ENCODE results near the gene MRPL40.

MRPL40 gene

DNA sequence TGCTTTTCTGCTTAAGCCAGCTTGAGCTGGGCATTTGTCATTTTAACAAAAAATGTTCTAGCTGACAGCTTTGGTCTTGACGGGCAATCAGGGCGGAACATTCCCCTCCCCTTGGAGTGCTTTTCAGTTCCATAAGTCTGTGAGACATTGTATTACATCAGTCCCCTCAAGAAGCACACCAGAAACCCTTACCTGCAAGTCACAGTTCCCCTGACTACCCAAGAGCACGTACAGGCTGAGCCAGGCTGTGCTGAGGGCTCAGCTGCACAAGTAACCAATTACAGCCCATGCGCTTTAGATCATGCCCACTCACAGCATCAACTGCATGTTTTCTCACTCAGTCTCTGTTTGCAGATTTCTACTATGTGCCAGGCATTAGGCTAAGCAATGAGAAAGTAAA is 19.9 kb upstream of the MRPL40 start:
- Histone ChIP-seq H3K27me3 (no peaks in the 10 kb centered on the region), H3K4me1 (peaks cover 0 to 9% (median 0%) of the 10 kb centered on the region in 10 experiments; a peak in 5 of 20 replicates)
- no peak for TF ChIP-seq Cebpa-rat (IDR thresholded peaks at IDR 0.05)

DNA sequence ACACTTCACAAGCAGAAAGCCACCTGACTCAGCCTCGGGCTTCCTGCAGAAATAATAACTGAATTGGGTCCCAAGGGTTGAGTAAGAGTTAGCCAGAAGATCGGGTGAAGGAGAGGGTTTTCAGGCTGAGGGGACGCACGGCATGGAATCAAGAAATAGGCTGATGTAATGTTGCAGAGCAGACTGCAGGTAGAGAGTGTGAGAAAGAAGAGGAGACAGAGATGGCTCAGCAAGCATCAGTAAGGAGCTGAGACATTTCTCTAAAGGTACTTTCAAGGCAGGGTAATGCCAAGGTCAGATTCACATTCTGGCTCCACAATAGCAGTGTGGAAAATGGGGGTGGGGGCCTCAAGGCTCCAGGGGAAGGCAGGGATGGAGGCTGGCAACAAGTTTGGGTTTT is 19.4 kb upstream of the MRPL40 start:
- H3K36me3 ChIP-seq: peaks cover 45 to 84% (median 75%) of the 10 kb centered on the region in 11 experiments

More for the DNA sequence above, 19.9 kb upstream of the MRPL40 start:
- Histone ChIP-seq H4K20me1 (peaks cover 57 to 98% (median 82%) of the 10 kb centered on the region in 11 experiments), H3K9me3 (replicated peaks in 1 of 11) (peaks cover 0 to 14% (median 10%) of the 10 kb centered on the region in 11 experiments; a peak in 19 of 22 replicates), H3K36me3 (peaks cover 49 to 84% (median 75%) of the 10 kb centered on the region in 11 experiments), H3K27ac (no peak overlapping the region), H3K4me3 (no peak overlapping the region), H3K9ac (no peak overlapping the region), H3K4me2 (no peak overlapping the region)

DNA sequence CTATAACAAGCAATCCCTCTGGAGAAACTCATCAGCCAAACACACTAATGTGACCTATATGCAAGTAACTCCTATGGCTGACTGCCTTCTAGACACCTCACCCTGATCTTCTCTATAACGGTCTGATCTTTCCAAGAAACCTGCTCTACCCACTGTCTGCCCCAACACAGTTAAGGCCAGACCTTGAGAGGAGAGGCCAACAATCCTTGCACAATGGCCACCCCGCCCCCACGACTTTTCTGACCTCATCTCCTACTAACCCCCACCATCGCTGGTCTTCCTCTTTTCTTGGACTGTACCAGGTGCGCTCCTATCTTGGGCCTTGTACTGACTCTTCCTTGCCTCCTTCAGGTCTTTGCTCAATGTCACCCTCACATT is 13.3 kb upstream of the MRPL40 start:
- peak overlapping the region in 6 of 11 experiments; percentile 13 to 59 (median 48); a peak in 7 of 22 replicates for H3K9ac ChIP-seq
- peak in 2 of 11 experiments; percentile 11 to 14; a peak in 1 of 22 replicates for TF ChIP-seq Cebpa-rat (IDR thresholded peaks at IDR 0.05)
- H3K4me1 ChIP-seq: peaks cover 17 to 34% (median 27%) of the 10 kb centered on the region in 10 experiments
- no peak overlapping the region for H3K4me3 ChIP-seq
- H3K27me3 ChIP-seq: no peaks in the 10 kb centered on the region
- peak overlapping the region; percentile 46 to 69 (median 56) for H3K4me2 ChIP-seq
- peaks cover 15 to 43% (median 31%) of the 10 kb centered on the region in 11 experiments for H3K36me3 ChIP-seq
- peaks cover 0 to 18% (median 15%) of the 10 kb centered on the region in 11 experiments; a peak in 19 of 22 replicates for H3K9me3 ChIP-seq (replicated peaks in 1 of 11)
- H4K20me1 ChIP-seq: peaks cover 62 to 100% (median 90%) of the 10 kb centered on the region in 11 experiments
- H3K27ac ChIP-seq: peak overlapping the region in 8 of 11 experiments; percentile 3 to 83 (median 68); a peak in 15 of 22 replicates

More for the DNA sequence above, 19.4 kb upstream of the MRPL40 start:
- Histone ChIP-seq H3K27ac (no peak overlapping the region), H3K4me2 (no peak overlapping the region), H4K20me1 (peaks cover 53 to 98% (median 82%) of the 10 kb centered on the region in 11 experiments), H3K9me3 (replicated peaks in 1 of 11) (peaks cover 0 to 18% (median 14%) of the 10 kb centered on the region in 11 experiments; a peak in 19 of 22 replicates), H3K27me3 (no peaks in the 10 kb centered on the region), H3K4me3 (no peak overlapping the region), H3K9ac (no peak overlapping the region), H3K4me1 (peaks cover 0 to 9% (median 0%) of the 10 kb centered on the region in 10 experiments; a peak in 5 of 20 replicates)
- TF ChIP-seq Cebpa-rat (IDR thresholded peaks at IDR 0.05): no peak

DNA sequence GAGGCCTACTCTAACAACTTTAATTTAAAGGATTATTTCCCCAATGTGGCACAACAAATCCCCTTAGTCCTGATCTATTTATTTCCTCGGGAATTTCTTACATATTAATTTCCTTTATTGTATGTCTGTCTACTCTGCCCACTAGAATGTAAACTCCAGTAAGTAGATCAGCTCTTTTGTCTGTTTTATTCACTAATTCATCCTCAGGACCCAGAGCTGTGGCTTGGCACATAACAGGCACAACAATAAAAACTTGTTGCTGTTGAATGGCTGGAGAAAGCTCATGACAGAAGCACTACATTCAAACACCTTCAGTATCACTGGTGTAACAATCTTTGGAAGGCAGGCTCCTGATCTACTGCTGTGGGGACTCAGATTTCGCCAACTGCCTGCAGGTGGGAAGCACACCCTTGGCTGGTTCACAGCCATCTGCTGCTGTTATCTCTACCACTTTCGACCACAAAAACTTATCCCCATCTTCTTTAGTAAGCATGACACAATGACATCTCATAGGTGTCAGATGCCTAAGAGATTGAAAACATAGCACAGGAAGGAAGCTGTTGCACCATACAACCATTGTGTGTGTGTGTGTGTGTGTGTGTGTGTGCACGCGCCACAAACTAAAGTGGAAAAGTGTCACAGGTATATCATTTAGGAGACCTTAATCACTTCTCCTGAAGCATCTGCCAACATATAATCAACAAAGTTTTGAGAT is 12.7 kb upstream of the MRPL40 start:
- H3K4me1 ChIP-seq: peaks cover 17 to 40% (median 27%) of the 10 kb centered on the region in 10 experiments

DNA sequence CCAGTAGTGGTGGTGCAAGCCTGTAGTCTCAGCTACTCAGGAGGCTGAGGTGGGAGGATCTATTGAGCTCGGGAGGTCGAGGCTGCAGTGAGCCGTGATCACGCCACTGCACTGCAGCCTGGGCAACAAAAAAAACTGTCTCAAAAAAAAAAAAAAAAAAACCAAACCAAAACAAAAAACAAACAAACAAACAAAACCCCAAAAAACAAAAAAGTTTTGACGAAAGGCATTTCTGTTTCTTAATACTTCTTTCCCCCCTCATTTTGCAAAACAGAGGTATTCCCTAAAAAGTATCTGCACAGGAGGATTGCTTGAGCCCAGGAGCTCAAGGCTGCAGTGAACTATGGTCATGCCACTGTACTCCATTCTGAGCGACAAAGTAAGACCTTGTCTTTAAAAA is 12.0 kb upstream of the MRPL40 start:
- H3K4me3 ChIP-seq: no peak overlapping the region
- peak overlapping the region in 5 of 11 experiments; percentile 2 to 59 (median 53); a peak in 5 of 22 replicates for H3K9ac ChIP-seq
- no peaks in the 10 kb centered on the region for H3K27me3 ChIP-seq
- H3K4me2 ChIP-seq: peak overlapping the region in 10 of 11 experiments; percentile 46 to 69 (median 56); a peak in 18 of 22 replicates
- H3K4me1 ChIP-seq: peaks cover 17 to 44% (median 27%) of the 10 kb centered on the region in 10 experiments
- peaks cover 66 to 100% (median 90%) of the 10 kb centered on the region in 11 experiments for H4K20me1 ChIP-seq
- H3K9me3 ChIP-seq (replicated peaks in 1 of 11): peaks cover 0 to 18% (median 15%) of the 10 kb centered on the region in 11 experiments; a peak in 19 of 22 replicates
- peak overlapping the region in 8 of 11 experiments; percentile 35 to 83 (median 68); a peak in 11 of 22 replicates for H3K27ac ChIP-seq
- TF ChIP-seq Cebpa-rat (IDR thresholded peaks at IDR 0.05): no peak
- peaks cover 25 to 49% (median 38%) of the 10 kb centered on the region in 11 experiments for H3K36me3 ChIP-seq

More for the DNA sequence above, 12.7 kb upstream of the MRPL40 start:
- Histone ChIP-seq H3K36me3 (peaks cover 18 to 43% (median 34%) of the 10 kb centered on the region in 11 experiments), H3K27me3 (no peaks in the 10 kb centered on the region), H4K20me1 (peaks cover 62 to 100% (median 90%) of the 10 kb centered on the region in 11 experiments), H3K27ac (peak overlapping the region in 8 of 11 experiments; percentile 35 to 83 (median 68); a peak in 16 of 22 replicates), H3K9me3 (replicated peaks in 1 of 11) (peaks cover 0 to 18% (median 15%) of the 10 kb centered on the region in 11 experiments; a peak in 19 of 22 replicates), H3K4me3 (no peak overlapping the region), H3K9ac (peak overlapping the region in 7 of 11 experiments; percentile 2 to 59 (median 44); a peak in 9 of 22 replicates), H3K4me2 (peak overlapping the region; percentile 46 to 69 (median 56))
- peak in 3 of 11 experiments; percentile 13 to 50 (median 46); a peak in 4 of 22 replicates for TF ChIP-seq Cebpa-rat (IDR thresholded peaks at IDR 0.05)

DNA sequence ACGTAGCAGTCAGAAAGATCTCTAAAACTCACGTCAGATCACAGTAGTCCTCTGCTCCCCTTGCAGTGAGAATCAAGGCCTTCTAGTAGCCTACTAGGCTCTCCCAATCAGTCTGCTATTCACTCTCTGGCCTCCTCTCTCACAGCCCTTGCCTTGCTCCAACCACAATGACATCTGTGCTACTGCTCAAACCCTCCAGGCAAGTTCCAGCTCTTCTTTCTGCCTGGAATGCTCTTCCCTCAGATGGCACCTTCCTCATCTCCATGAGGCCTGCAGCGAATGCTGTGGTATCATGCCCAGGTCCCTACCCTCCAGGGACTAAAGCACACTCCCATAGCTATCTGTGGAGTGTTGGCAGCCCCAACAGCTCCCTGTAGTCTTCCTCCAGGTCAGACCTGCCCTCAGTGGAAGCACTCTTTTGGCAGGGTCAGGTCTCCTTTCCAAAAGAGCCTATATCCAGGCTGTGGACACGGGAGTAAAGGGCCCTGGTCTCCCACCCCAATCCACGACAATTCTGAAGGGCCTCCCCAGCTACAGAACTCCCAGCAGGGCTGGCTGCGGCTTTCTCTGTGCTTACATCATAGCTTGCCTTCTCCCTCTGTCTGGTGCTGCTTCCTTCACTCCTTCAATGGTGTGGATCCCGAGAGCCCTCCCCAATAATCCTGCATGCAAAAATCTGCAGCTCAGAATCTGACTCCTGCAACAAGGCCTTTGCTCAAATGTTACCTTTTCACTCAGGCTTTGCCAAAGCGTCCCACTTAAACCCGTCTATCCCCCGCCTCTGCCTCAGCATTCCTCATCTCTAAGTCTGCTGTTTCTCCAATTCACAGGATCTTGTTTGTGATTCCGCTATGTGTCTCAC is 9.7 kb upstream of the MRPL40 start:
- Histone ChIP-seq H4K20me1 (peaks cover 85 to 100% (median 95%) of the 10 kb centered on the region in 11 experiments), H3K4me2 (no peak overlapping the region), H3K36me3 (peaks cover 18 to 46% (median 37%) of the 10 kb centered on the region in 11 experiments; a peak in 19 of 22 replicates), H3K27me3 (no peaks in the 10 kb centered on the region), H3K9ac (no peak overlapping the region), H3K27ac (peak overlapping the region in 4 of 11 experiments; percentile 14 to 46 (median 30); a peak in 5 of 22 replicates), H3K4me1 (peaks cover 17 to 68% (median 30%) of the 10 kb centered on the region in 10 experiments), H3K4me3 (no peak overlapping the region), H3K9me3 (replicated peaks in 1 of 11) (peaks cover 0 to 3% (median 2%) of the 10 kb centered on the region in 11 experiments; a peak in 13 of 22 replicates)
- no peak for TF ChIP-seq Cebpa-rat (IDR thresholded peaks at IDR 0.05)

DNA sequence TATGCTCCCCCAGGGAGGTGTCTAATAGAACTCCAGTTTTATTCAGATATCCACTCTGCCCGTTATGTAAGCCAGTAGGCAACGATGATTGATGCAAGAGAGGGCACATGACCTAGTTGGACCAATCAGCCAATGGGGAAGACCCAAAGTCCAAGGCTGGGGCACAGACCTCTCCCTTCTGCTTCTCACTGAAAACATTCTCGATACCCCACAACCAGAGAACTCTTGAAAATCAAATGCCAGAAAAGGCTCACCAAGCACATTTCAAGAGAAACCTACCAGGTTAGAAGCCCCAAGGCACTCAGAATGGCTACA is 8.2 kb upstream of the MRPL40 start:
- no peak overlapping the region for H3K4me3 ChIP-seq
- no peak for TF ChIP-seq Cebpa-rat (IDR thresholded peaks at IDR 0.05)
- H3K9ac ChIP-seq: no peak overlapping the region
- peaks cover 18 to 53% (median 40%) of the 10 kb centered on the region in 11 experiments; a peak in 19 of 22 replicates for H3K36me3 ChIP-seq
- peaks cover 15 to 77% (median 26%) of the 10 kb centered on the region in 10 experiments for H3K4me1 ChIP-seq
- peak overlapping the region in 1 of 11 experiments; percentile 5; a peak in 1 of 22 replicates for H3K27ac ChIP-seq
- no peaks in the 10 kb centered on the region for H3K9me3 ChIP-seq (replicated peaks in 1 of 11)
- no peaks in the 10 kb centered on the region for H3K27me3 ChIP-seq
- H4K20me1 ChIP-seq: peaks cover 91 to 100% (median 100%) of the 10 kb centered on the region in 11 experiments
- no peak overlapping the region; a peak in 2 of 22 replicates for H3K4me2 ChIP-seq

Measured in BLaER1 treated with 17β-estradiol and CSF1 and Interleukin-3, amounts not matched to agents 10 nM and 100 nM (cell line).